HG02884 (cell line): Measurements from ENCODE around the gene OAS1.
"Not testable (repeated sequence)": the region's sequence is repeated elsewhere in the genome, so short reads cannot be mapped to it uniquely, and the experiment has no call there.

Experiments used
- ATAC-seq: cut with Tn5 transposase; IDR thresholded peaks from one replicate; pipeline ENCODE4 v1.9.1; 2021; ENCODE audit warnings: mild to moderate bottlenecking, moderate library complexity; ENCODE audit not compliant: unreplicated experiment

The OAS1 gene

DNA sequence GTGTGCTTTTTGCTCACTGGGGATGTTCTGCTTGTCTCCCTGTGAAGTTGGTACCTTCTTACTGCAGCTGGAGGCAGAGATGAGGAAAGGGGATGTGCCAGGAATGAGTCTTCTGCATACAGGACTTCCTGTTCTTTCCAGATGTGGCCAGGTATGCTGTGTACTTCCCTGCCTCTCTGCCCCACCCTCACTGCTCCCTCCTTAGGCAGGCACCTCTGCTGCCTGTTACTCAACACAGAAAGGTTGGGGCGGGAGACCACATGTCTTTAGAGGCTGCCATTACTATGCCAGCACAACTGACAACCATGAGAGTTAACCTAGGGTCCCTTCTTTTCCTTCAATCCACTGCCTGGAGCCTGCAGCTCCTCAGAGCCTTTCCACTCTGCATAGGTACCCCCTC lies 29.5 kb downstream of the OAS1 start:
- no peak for ATAC-seq

DNA sequence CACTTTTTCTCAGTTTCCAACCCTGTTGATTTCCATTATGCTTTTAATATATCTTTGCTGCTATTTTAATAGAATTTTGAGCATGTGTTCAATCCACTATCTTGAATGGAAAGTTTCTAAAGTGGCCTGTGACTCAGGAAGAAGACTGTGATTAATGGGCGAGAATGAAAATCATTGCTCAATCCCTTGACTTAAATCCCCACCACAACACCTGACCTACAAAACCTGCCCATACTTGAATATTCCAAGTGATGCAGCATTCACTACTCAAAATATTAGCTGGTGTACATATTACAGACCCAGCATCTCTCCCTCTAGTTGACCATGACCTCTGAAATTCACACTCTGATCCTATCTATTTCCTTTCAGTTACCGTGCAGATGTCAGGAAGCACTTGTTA lies 30.2 kb downstream of the OAS1 start:
- ATAC-seq: no peak

DNA sequence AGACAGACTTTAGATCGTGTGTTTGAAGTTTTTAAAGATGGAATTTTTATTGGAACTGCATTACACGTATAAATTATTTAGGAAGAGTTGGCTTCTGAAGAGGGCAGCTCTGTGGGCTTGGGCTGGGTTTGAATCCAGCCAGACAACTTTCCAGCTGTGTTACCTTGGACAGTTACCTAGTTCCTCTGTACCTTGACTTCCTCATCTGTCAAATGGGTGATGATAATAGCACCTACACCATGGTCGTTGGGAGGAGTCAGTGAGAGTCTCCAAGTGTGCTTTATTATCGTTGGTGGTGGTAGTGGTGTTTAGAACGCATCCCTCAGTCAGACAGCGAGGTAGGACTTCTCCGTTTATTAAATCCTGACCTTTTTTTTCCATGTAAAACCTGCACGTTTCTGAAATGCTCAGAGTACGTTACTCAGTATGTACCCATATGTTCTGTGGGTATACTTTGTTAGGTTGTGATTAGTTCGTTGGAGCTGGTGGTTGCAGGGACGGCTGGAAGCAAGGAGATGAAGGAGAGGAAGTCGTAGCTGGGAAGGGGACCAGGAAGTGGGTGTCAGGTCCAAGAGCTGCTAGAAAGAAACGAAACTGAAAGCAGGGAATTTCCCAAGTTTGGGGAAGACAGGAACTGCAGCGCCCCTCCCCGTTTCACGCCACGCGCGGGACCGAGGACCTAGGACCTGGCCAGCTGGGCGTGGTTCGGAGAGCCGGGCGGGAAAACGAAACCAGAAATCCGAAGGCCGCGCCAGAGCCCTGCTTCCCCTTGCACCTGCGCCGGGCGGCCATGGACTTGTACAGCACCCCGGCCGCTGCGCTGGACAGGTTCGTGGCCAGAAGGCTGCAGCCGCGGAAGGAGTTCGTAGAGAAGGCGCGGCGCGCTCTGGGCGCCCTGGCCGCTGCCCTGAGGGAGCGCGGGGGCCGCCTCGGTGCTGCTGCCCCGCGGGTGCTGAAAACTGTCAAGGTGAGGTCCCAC lies 31.3 kb downstream of the OAS1 start, which contains the start of gene OAS3:
TSS of gene OAS3 (plus strand) at position 734 of the 979 bp plus-strand sequence. CDS start at position 791, 57 bp downstream.
- ATAC-seq: peak; percentile 41

DNA sequence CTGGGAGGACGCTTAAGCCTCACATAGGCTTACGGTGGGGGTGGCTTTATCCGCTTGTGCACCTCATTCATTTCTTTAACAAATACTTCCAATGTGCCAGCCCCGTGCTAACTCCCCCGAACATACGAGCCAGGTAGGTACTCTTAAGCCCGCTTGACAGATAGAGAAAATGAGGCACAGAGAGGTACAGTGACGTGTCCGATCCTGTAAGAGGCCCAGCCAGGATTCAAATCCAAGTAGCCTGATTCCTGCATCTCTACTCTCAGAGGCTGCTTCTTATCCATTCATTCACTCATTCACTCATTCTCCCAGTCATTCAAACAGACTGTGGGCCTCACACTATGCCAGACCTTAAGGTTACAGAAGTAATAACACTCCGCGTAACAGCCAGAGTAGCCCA lies 32.0 kb downstream of the OAS1 start:
- no peak for ATAC-seq

DNA sequence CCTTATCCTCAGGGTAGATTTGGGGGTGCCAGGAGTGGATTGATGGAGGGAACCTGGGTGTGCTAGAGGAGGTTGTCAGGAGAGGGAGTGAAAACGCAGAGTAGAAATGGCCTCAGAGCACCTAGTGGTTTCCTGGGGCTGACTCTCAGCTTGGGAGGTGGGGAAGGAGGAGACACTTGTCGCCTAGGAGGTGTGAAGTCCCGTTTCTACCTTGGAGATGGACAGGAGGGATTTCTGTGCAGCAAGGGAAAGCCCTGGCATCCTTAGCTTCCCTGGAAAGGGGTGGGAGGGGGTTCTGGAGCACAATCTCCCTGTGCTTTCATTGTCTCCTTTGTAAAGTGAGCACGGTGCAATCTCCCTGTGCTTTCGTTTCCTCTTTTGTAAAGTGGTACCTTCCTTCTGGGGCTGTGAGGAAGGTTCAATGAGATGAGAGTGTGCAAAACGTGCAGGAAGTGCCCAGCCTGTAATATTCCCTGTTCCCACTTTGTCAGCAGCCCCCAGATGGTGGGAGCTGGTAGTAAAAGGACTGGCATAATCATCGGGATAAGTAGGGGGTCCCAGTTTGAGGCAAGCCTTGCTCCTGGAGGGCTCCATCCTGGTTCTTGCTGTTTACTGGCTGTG lies 33.1 kb downstream of the OAS1 start:
- ATAC-seq: no peak

DNA sequence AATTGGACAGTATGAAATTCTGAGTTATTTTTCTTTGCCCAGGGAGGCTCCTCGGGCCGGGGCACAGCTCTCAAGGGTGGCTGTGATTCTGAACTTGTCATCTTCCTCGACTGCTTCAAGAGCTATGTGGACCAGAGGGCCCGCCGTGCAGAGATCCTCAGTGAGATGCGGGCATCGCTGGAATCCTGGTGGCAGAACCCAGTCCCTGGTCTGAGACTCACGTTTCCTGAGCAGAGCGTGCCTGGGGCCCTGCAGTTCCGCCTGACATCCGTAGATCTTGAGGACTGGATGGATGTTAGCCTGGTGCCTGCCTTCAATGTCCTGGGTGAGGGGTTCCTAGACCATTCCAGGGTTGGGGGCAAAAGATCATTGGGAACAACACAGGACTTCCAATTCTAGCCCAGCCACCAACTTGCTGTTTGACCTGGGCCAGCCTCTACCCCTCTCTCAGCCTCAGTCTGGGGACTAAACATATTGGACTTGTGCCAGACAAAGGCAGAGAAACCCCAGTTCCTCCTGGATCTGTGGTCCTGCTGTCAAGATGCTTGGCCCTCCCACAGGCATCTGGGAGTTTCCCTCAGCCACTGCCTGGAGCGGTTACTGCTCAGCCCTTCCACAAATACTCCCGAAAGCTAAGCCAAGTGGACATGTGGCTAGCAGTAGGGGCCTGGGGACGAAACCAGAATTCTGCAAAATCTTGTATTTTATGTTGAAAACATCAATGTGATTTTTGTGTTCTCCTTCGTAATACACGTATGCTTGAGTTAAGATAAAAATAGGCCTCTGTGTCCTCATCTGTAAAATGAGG lies 35.0 kb downstream of the OAS1 start:
- no peak for ATAC-seq

DNA sequence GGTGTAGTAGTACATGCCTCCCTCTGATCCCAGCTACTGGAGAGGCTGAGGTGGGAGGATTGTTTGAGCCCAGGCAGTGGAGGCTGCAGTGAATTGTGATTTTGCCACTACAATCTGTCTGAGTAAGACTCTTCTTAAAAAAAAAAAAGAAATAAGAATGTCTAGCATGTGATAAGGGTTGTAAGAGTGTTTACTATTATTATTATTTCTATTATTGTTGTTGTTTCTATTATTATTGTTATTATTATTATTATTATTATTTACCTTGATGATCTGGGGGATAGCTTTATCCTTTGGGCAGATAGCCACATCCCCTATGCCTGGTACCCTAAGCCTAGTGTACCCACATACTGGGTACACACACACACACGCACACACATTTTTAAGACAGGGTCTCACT lies 35.8 kb downstream of the OAS1 start:
- no peak for ATAC-seq

DNA sequence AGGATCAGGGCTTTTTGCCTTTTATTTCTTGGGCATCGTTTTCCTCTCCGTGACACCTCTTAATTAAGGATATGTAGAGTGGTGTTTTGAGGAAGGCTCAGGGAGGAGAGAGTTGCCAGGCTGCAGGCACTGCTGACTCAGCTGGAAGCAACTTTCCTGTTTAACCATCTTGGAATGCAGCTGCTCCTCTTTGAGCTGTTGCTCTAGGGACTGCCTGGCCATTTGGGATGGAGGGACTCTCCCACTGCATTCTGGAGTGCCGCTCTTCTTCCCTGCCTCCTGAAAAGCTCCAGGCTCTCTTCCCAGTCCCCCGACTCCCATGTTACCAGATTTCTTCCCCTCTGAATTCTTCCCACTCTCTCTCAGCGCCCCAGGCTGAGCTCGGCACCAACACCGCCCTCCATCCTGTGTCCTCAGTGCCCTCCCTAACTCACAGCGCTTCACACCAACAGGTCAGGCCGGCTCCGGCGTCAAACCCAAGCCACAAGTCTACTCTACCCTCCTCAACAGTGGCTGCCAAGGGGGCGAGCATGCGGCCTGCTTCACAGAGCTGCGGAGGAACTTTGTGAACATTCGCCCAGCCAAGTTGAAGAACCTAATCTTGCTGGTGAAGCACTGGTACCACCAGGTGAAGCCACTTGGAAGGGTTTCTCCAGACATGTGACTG lies 37.4 kb downstream of the OAS1 start:
- ATAC-seq: no peak

DNA sequence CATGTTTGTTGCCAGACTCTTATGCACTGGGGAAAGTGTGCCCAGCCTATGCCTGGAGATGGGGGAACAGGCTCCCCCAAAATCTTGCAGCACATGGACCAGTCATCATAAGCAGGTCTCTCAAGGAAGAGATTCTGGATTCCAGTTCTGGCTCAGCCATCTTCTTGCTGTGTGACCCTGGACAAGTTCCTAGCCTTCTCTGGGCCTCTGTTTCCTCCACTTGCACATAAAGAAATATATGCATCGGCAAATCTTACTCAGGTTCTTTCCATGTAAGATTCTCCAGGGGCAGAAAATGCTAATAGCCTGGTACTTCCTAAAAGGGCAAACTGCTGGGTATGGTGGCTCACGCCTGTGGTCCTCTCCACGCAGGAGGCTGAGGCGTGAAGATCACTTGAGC lies 38.8 kb downstream of the OAS1 start:
- no peak for ATAC-seq

DNA sequence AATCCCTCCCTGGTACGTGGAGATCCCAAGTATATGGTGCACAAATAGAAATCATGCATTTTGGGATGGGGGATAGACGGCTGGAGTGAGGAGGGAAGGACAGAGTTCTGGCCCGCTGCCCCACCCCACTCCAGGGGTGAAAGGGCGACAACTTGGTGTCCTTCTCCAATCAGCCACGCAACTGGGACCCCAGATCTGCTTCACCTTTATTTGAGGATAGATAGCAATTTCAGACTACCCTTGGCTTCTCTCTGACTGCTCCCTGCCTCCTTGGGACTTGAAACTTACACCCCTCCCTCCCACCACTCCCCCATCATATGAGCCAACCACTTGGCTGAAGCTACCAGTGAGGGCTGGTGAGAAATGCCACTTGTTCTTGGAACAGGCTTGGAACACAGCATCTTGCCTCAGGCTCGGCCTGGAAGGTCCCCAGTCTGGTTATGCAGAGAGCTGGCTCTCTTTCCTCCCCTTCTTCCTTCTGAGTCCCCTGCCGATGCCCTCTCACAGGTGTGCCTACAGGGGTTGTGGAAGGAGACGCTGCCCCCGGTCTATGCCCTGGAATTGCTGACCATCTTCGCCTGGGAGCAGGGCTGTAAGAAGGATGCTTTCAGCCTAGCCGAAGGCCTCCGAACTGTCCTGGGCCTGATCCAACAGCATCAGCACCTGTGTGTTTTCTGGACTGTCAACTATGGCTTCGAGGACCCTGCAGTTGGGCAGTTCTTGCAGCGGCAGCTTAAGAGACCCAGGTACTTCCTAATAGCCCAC lies 39.7 kb downstream of the OAS1 start:
- ATAC-seq: no peak

DNA sequence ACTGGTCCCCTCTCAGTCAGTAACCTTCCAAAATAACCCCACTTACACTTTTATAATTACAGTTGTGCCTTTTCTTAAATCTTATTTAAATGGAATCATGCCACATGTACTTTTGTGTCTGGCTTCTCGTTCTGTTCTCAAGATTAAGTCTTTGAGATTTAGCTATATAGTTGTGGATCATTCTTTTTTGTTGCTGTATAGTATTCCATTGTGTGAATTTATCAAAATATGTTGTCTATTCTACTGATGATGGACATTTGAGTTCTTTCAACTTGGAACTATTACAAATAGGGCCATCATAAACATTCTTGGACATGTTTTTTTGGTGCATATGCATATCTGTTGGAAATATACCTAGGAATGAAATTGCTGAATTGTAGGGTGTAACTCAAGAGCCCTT lies 40.6 kb downstream of the OAS1 start:
- no peak for ATAC-seq

DNA sequence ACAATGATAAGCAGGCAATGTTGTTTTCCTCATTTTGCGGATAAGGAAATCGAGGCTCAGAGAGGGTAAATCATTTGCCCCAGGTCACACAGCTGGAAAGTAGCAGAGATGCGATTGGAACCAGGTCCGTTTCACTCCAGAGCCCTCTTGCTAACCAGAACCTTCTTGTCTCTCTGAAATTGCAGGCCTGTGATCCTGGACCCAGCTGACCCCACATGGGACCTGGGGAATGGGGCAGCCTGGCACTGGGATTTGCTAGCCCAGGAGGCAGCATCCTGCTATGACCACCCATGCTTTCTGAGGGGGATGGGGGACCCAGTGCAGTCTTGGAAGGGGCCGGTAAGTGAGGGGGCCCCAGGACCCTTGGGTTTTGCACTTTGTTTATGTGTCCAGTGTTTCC lies 41.0 kb downstream of the OAS1 start:
- ATAC-seq: no peak

DNA sequence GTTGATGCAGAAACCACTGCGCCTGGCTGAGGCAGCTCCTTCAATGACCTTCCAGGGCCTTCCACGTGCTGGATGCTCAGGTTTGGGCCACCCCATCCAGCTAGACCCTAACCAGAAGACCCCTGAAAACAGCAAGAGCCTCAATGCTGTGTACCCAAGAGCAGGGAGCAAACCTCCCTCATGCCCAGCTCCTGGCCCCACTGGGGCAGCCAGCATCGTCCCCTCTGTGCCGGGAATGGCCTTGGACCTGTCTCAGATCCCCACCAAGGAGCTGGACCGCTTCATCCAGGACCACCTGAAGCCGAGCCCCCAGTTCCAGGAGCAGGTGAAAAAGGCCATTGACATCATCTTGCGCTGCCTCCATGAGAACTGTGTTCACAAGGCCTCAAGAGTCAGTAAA lies 42.0 kb downstream of the OAS1 start:
- ATAC-seq: no peak

DNA sequence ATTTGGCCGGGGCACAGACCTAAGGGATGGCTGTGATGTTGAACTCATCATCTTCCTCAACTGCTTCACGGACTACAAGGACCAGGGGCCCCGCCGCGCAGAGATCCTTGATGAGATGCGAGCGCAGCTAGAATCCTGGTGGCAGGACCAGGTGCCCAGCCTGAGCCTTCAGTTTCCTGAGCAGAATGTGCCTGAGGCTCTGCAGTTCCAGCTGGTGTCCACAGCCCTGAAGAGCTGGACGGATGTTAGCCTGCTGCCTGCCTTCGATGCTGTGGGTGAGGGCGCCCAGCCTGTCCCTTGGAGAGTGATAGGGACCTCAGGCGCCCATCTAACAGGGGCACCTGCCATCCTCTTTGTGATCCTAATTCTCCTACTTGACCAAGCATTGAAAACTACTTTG lies 43.9 kb downstream of the OAS1 start:
- no peak for ATAC-seq

DNA sequence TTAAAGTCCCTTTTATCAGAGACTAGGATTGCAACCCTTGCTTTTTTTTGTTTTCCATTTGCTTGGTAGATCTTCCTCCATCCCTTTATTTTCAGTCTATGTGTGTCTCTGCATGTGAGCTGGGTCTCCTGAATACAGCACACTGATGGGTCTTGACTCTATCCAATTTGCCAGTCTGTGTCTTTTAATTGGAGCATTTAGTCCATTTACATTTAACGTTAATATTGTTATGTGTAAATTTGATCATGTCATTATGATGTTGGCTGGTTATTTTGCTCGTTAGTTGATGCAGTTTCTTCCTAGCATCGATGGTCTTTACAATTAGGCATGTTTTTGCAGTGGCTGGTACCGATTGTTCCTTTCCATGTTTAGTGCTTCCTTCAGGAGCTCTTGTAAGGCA lies 50.4 kb downstream of the OAS1 start:
- ATAC-seq: not testable (repeated sequence)

DNA sequence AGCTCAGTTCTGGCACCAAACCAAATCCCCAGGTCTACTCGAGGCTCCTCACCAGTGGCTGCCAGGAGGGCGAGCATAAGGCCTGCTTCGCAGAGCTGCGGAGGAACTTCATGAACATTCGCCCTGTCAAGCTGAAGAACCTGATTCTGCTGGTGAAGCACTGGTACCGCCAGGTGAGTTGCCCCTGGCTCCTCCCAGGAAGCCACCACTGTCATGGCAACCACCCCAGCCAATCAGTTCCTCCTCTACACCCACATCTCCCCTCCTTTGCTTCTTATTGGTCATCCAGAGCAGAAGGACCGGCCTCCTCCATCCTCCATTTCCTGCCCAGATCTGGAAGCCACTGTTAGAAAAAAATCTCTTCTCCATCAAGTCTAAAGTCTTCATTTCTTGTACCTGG lies 54.3 kb downstream of the OAS1 start:
- no peak for ATAC-seq

DNA sequence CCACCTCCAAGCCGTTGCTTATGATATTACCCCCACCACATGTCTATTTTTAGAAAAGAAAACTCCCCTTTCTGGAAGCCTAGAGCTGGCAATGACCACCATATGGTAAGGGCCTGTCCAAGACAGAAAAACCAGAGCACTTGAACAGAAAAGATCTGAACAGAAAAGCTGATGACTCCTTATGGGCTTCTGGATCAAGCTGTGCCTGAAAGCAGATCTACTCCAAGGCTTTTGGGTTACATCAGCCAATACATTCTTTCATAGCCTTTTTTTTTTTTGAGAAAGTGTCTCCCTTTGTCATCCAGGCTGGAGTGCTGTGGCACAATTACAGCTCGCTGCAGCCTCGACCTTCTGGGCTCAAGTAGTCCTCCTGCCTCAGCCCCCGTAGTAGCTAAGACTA lies 54.8 kb downstream of the OAS1 start:
- no peak for ATAC-seq

DNA sequence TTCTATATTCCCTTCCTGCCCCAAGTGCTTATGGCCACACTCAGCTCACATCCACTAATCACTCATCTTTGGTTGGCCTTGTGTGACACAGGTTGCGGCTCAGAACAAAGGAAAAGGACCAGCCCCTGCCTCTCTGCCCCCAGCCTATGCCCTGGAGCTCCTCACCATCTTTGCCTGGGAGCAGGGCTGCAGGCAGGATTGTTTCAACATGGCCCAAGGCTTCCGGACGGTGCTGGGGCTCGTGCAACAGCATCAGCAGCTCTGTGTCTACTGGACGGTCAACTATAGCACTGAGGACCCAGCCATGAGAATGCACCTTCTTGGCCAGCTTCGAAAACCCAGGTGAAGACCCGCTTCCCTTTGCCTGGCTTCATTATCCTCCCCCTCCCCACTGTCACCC lies 55.8 kb downstream of the OAS1 start:
- ATAC-seq: no peak

DNA sequence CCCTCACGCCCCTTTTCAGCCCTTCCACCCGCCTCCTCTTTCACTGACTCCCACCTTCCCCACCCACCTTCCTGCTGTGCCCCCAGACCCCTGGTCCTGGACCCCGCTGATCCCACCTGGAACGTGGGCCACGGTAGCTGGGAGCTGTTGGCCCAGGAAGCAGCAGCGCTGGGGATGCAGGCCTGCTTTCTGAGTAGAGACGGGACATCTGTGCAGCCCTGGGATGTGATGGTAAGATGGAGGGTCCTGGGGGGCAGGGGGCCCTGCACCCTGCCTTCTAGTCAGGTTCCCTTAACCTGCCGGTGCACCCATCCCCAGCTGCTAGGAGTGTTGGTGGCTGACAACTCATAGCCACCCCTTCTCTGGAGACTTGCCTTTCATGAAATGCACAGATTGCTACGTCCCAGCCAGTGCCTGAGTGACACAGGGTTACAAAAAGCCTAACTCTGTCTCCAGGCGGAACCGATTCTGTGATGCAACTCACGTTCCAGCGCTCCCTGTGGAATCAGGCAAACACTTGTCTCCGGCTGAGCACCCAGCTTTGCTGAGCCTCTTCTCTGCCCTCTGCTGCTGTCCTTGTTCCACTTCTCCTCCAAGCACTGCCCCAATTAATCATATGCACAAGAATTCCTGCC lies 56.6 kb downstream of the OAS1 start:
- no peak for ATAC-seq
